ENCODE measurements around the gene NDUFA5.
A peak's percentile ranks its signal among the peaks of the same experiment; 100 is the strongest.
"Not testable (repeated sequence)": the region's sequence is repeated elsewhere in the genome, so short reads cannot be mapped to it uniquely, and the experiment has no call there.

Gene NDUFA5

DNA sequence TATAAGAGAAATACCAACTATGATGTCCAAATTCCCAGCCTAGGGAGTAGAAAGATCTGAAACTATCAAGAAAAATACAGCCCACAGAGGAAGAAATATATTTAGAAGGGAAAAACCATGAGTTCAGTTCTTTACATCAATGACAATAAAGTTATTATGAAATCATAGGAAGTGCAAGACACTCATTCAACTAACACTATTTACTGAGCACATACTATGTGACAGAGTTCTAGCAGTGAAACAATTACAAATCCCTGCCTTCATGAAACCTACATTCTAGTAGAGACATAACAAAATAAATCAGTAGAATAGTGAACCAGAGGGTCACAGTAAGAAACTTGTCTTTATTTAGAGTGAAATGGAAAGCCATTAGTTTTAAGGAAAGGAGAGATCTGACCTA lies 2.1 kb downstream of the NDUFA5 start:
- no peak for DNase-seq

GRCh38 chr7:123553159-123553558 lies 4.5 kb downstream of the NDUFA5 start:
- DNase-seq, result no peak

DNA sequence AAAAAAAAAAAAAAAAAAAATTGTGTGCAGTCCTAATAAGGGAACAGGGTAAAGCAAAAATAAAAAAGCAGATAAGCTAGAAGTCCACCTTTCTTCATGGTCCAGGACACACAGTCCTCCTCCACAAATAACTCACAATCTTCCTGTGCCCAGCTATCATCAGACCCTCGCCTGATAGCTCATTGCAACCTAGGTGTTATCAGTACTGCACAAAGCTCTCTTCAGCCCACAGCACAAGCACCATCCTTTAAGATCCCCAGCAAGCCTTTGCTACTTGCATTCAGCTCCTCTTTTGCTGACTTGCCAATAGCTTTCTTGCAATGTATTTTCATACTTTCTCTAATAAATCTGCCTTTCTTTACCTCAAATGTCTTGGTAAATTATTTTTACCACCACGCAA lies 5.0 kb downstream of the NDUFA5 start:
- DNase-seq, result no peak

DNA sequence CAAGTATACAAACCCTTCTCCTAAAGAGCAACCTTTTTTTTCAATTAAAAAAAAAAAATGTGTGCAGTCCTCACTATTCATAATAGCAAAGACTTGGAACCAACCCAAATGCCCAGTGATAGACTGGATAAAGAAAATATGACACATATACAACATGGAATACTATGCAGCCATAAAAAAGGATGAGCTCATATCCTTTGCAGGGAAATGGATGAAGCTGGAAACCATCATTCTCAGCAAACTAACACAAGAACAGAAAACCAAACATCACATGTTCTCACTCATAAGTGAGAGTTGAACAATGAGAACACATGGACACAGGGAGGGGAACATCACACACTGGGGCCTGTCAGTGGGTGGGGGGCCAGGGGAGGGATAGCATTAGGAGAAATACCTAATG lies 5.5 kb downstream of the NDUFA5 start:
- not testable (repeated sequence) for DNase-seq

DNA sequence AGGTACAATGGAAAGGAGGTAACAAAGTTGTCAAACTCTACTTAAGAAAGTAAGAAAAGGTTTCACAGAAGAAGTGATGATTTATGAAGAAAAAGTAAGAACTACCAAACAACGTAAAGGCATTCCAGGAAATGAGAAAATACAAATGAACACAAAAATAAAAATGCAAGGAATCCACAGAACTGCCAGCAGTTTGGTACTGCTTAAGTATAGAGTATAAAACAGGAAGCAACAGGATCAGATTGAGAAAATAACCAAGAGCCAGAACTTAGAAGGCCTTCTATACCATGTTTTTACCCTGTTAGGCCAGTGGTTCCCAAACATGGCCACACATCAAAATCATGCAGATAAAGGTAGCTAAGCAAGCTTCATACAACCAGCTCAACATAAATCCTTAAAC lies 9.2 kb downstream of the NDUFA5 start:
- no peak for DNase-seq

- DNase-seq, result no peak
Measured at GRCh38 chr7:123539871-123540270, 17.7 kb downstream of the NDUFA5 start.

- no peak for DNase-seq
Measured at GRCh38 chr7:123538897-123539296, 18.7 kb downstream of the NDUFA5 start.

DNA sequence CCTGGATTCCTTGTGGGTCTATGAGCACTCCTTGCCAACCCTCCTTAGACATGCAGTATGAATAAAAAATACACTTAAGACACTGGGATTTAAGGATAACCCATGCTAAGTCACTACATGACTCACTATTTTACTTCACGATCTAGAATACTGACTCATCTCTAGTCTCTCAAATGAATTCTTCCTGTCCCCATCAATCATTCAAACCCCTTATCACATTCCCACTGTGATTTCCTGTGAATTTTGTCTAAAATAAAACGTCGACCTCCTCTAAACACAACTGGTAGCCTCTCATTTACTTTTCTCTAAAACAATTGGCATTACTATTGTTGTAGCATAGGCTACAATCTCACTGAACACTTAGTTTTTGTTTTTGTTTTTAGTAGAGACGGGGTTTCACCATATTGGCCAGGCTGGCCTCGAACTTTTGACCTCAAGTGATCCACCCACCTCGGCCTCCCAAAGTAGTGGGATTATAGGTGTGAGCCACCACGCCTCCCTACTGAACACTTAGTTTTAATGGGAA lies 19.4 kb downstream of the NDUFA5 start:
- DNase-seq, result no peak

DNA sequence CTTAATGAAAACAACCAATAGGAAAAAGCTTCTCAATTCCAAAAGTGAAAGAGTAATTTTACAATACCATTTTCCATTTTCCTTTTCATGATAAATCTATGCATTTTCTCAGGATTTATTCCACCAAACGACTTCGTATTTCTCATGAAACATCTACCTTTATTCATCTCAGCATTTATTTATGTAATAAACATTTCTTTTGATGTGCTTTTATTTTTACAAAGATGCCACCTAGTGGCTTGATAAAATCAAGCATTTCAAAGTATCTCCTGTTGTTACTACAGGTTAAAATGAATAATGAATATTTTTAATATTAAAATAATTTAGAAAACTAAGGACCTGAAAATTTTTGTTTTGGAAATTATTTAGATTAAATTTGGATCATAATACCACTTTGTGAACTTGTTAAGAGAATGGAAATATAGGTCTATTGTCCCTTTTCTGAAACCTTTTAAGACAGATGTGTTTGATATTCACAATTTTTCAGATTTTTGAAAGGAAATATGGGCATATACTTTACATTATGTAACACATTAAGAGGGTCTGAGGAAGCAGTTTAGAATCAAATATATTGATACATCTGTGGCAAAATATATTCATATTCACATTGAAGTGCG lies 20.5 kb downstream of the NDUFA5 start:
- no peak for DNase-seq

GRCh38 chr7:123535517-123535916 lies 22.1 kb downstream of the NDUFA5 start:
- no peak for DNase-seq

- DNase-seq, result peak; percentile 98
Measured at GRCh38 chr7:123534383-123535260, 23.0 kb downstream of the NDUFA5 start, which contains the start of gene IQUB. Gene IQUB, minus strand, starts transcription at chr7:123534595. Its CDS starts 22,255 bp downstream, at chr7:123512340.

GRCh38 chr7:123533929-123534382 lies 23.7 kb downstream of the NDUFA5 start:
- DNase-seq, result peak; percentile 17

- no peak for DNase-seq
Measured at GRCh38 chr7:123533553-123533917, 24.1 kb downstream of the NDUFA5 start.

- peak; percentile 37 for DNase-seq
Measured at GRCh38 chr7:123532788-123533552, 24.6 kb downstream of the NDUFA5 start.

- DNase-seq, result not testable (repeated sequence)
Measured at GRCh38 chr7:123532343-123532742, 25.3 kb downstream of the NDUFA5 start.

- DNase-seq, result not testable (repeated sequence)
Measured at GRCh38 chr7:123530035-123530591, 27.5 kb downstream of the NDUFA5 start.

GRCh38 chr7:123528265-123528664 lies 29.4 kb downstream of the NDUFA5 start:
- DNase-seq, result no peak

- DNase-seq, result not testable (repeated sequence)
Measured at GRCh38 chr7:123527712-123528225, 29.8 kb downstream of the NDUFA5 start.

GRCh38 chr7:123526533-123526932 lies 31.1 kb downstream of the NDUFA5 start:
- DNase-seq, result not testable (repeated sequence)

DNA sequence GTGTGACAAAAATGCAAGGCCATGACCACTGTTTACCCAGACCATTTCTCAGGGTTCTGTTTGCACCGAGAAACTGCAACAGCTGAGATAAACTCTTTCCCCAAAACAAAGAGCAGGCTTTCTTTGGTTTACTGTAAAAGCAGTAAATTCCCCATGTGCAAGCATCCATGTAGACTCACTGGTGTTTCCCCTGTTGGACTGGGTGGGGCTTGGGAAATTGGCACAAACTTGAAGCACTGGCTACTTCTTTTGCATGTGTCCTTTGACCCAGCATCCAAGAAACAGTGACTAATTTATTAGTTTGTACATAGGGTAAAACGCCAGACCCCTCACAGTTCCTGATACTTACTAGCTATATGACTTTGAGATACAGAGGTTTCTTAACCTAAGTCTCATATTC lies 35.6 kb downstream of the NDUFA5 start:
- no peak for DNase-seq

DNA sequence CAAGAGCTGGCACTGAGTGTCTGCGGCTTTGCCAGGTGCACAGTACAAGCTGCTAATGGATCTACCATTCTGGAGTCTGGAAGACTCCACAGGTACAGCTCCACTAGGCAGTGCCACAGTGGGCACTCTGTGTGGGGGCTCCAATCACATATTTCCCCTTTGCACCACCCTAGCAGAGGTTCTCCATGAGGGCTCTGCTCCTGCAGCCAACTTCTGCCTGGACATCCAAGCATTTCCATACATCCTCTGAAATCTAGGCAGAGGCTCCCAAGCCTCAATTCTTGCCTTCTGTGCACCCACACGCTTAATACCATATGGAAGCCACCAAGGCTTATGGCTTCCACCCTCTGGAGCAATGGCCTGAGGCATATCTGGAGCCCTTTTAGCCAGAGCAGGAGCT lies 52.4 kb downstream of the NDUFA5 start:
- DNase-seq, result no peak

- DNase-seq, result no peak
Measured at GRCh38 chr7:123502201-123502600, 55.4 kb downstream of the NDUFA5 start.

Measured in stimulated activated CD4-positive, alpha-beta T cell treated with anti-CD3 and anti-CD28 coated beads, Interleukin-15, amount 100 ng/mL, for 24 hours (primary cell).